Neural crest cell (in vitro differentiated cells): Measurements from ENCODE around the gene PEMT. TPM values are rescaled to one million over a fixed set of nuclear protein-coding genes. Genes with fewer than 3 reads are reported as not detected.

Experiments
- DNase-seq: peaks from one replicate; pipeline ENCODE4 v3.0.0; 2021; ENCODE audit warnings: low read depth, mixed read lengths, low spot score
- H3K27ac Mint-ChIP-seq: one replicate; pipeline ENCODE4 v1.8.0; 2021; ENCODE audit warnings: mild to moderate bottlenecking, mixed read lengths; ENCODE audit not compliant: unreplicated experiment
- H3K27me3 Mint-ChIP-seq: 2 replicates; pipeline ENCODE4 v1.8.0; 2021; ENCODE audit warnings: low read depth, mild to moderate bottlenecking, mixed read lengths
- H3K36me3 Mint-ChIP-seq: 2 replicates; pipeline ENCODE4 v1.8.0; 2021; ENCODE audit warnings: low read depth, mild to moderate bottlenecking, mixed read lengths
- H3K4me1 Mint-ChIP-seq: 2 replicates; pipeline ENCODE4 v1.8.0; 2021; ENCODE audit warnings: mixed read lengths
- H3K4me3 Mint-ChIP-seq: one replicate; pipeline ENCODE4 v1.8.0; 2021; ENCODE audit warnings: mild to moderate bottlenecking, mixed read lengths
- H3K9me3 Mint-ChIP-seq: 2 replicates; pipeline ENCODE4 v1.8.0; 2021; ENCODE audit warnings: mixed read lengths
- CTCF ChIP-seq: fragments of 200-600 bp; sonication (generic); conservative IDR thresholded peaks from 2 replicates; pipeline ENCODE4 v1.5.0; 2021; ENCODE audit warnings: antibody characterized with exemption, mild to moderate bottlenecking
- total RNA-seq: library from RNA; stranded (reverse); gene quantifications from 2 replicates; pipeline ENCODE4 v1.2.1, GENCODE V29; 2021

The PEMT gene
- total RNA-seq, 1 donor from 2014 or later = 43.0 TPM

DNA sequence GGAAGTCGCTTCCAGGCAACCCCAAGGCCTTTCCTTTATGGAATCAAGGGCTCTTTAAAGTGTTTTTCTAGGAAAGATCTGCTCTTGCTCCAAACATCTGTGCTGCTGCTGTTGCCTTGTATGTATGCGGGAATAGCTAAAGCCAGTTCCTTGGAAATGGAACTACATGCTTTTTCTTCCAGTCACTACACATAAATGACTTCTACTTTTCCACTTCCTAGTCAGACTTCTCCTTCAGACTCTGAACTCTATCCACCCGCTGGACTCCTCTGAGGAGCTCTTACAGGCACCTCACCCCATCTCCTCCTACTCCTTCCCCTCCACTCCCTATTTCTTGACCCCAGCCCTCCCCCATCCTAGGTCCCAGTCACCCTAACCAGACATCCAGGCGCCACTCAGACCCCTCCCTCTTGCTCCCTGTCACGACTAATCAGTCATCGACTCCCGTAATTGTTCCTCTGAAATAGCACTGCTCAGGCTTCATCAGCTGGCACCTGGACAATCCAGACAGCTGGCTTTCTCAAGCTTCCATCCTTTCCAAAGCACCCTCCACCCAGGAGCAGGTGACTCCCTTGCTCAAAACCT lies 15.0 kb upstream of the PEMT start:
- DNase-seq = no peak
- Mint-ChIP-seq H3K4me1 (peaks cover 10% of the 10 kb centered on the region), H3K27me3 (peaks cover 2% of the 10 kb centered on the region), H3K27ac (no peak overlapping the region), H3K36me3 (no peaks in the 10 kb centered on the region), H3K4me3 (no peak overlapping the region), H3K9me3 (no peaks in the 10 kb centered on the region)
- no peak for TF ChIP-seq CTCF

GRCh38 chr17:17605729-17606088 lies 14.2 kb upstream of the PEMT start:
- DNase-seq = no peak
- H3K4me1 Mint-ChIP-seq = peaks cover 5% of the 10 kb centered on the region
- no peaks in the 10 kb centered on the region for H3K9me3 Mint-ChIP-seq
- no peak for TF ChIP-seq CTCF
- H3K27ac Mint-ChIP-seq = no peak overlapping the region
- H3K27me3 Mint-ChIP-seq = peaks cover 2% of the 10 kb centered on the region
- H3K4me3 Mint-ChIP-seq = no peak overlapping the region
- no peaks in the 10 kb centered on the region for H3K36me3 Mint-ChIP-seq

- Mint-ChIP-seq H3K4me3 (no peak overlapping the region), H3K27me3 (peaks cover 2% of the 10 kb centered on the region), H3K27ac (no peak overlapping the region), H3K9me3 (no peaks in the 10 kb centered on the region), H3K36me3 (no peaks in the 10 kb centered on the region), H3K4me1 (peaks cover 4% of the 10 kb centered on the region)
- no peak for TF ChIP-seq CTCF
- no peak for DNase-seq
Measured at GRCh38 chr17:17605083-17605728, 13.7 kb upstream of the PEMT start.

DNA sequence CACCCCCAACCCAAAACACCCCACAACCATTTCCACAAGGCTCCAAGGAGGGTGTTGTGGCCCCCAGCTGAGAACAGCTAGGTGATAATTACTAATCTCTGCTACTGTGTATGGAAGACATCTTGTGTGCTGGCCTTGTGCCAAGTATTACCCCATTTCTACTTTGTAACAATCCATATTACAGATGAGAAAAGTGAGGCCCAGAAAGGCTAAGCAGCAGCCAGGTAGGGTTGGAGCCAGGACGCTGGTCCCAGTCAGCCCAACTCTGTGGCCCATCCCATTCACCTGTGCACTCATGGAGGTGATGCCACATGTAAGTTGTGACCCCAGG lies 12.4 kb upstream of the PEMT start:
- peaks cover 4% of the 10 kb centered on the region for H3K4me1 Mint-ChIP-seq
- peaks cover 2% of the 10 kb centered on the region for H3K27me3 Mint-ChIP-seq
- DNase-seq = no peak
- H3K36me3 Mint-ChIP-seq = no peaks in the 10 kb centered on the region
- no peak overlapping the region for H3K4me3 Mint-ChIP-seq
- H3K9me3 Mint-ChIP-seq = no peaks in the 10 kb centered on the region
- TF ChIP-seq CTCF = no peak
- no peak overlapping the region for H3K27ac Mint-ChIP-seq

DNA sequence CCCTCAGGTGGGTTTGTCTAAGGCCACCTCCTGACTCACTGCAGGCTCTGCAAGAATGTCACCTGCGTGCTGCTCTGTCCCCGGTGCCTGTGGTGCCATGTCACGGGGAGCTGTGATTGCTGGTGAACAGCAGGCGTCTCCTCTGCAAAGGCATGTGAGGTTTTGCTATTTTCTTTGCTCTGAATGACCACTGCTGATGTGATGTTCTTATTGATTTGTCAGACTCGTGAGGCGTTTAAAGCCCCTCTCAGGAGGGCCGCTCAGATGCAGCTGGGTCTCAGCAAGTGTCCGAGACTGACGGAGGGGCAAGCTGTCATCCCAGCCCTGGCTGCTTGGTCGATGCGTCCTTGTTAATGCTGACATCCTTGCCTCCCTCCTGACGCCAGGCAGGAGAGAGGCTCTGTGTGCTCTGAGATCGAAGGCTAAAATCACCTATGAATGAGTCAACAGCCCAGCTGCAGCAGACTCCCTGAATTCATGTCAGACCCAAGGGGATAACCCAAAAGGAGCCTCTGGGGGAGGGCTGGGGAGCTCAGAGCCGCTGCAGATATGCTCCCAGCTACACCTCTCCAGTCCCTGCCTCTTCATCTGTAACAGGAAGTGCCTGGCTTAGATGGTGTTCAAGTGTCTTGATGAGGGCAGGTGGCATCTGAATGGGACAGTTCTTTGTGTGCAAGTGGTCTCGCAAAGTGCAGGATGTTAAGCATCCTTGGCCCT lies 11.8 kb upstream of the PEMT start:
- no peak for TF ChIP-seq CTCF
- Mint-ChIP-seq H3K9me3 (no peaks in the 10 kb centered on the region), H3K4me1 (peaks cover 4% of the 10 kb centered on the region), H3K36me3 (no peaks in the 10 kb centered on the region), H3K27me3 (peaks cover 2% of the 10 kb centered on the region), H3K4me3 (no peak overlapping the region), H3K27ac (peak overlapping the region; percentile 9)
- no peak for DNase-seq
